ENCODE data around the gene MCEMP1. TPM values are rescaled to one million over a fixed set of nuclear protein-coding genes. Genes with fewer than 3 reads are reported as not detected.
A peak's percentile ranks its signal among the peaks of the same experiment; 100 is the strongest.

The MCEMP1 gene
- total RNA-seq, 1 donor from 2014 or later = 0.60 TPM

DNA sequence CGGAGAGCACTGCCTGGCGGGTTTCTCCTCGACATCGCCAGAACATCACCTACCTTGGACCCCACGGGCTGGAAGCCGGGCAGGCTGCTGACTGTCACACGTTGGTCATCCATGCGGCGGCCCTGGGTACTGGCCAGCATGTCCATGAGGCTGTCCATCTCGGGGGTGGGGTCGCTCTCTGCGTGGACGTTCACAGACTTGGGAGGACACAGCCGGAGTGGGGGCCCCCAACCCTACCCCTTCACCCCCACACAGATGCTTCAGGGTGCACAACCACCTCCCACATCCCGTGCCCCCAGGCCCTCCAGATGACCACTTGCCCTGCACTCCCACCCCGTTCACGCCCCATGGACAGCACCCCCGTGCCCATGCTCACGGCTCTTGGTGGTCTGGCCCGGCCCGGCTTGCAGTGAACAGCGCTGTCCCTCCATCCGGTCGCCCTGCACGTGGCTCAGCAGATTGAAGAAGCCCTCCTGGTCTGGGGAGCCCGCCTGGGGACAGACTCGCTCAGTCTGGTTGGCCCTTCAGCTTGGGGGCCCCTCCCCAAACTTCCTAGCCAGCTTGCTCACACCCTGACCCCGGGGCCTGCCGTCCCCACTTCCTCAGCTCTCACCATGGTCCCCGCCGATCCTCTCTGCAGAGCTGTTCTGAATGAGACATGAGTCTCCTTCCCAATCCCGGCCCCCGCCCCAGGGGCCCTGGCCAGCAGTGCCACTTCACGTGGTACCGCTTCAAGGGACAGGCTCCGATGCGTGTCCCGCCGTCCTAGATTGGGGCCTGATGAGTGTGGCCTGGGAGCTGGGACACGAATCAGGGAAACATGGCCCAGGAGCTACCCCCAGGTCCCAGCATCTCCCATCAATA, 44.3 kb upstream of the MCEMP1 start:
- TF ChIP-seq, protein P1, sequence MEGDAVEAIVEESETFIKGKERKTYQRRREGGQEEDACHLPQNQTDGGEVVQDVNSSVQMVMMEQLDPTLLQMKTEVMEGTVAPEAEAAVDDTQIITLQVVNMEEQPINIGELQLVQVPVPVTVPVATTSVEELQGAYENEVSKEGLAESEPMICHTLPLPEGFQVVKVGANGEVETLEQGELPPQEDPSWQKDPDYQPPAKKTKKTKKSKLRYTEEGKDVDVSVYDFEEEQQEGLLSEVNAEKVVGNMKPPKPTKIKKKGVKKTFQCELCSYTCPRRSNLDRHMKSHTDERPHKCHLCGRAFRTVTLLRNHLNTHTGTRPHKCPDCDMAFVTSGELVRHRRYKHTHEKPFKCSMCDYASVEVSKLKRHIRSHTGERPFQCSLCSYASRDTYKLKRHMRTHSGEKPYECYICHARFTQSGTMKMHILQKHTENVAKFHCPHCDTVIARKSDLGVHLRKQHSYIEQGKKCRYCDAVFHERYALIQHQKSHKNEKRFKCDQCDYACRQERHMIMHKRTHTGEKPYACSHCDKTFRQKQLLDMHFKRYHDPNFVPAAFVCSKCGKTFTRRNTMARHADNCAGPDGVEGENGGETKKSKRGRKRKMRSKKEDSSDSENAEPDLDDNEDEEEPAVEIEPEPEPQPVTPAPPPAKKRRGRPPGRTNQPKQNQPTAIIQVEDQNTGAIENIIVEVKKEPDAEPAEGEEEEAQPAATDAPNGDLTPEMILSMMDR (IDR thresholded peaks at IDR 0.05; ENCODE audit: borderline replicate concordance) = no peak
- H3K9me3 ChIP-seq (replicated peaks) = no peaks in the 10 kb centered on the region
- H3K27me3 ChIP-seq (ENCODE audit: low read depth) = peaks cover 19% of the 10 kb centered on the region
- no peak overlapping the region for H3K27ac ChIP-seq (replicated peaks)
- intact Hi-C loops (cut with micrococcal nuclease) = no loop called here
- no peak overlapping the region for H3K4me3 ChIP-seq
- H3K4me1 ChIP-seq = peaks cover 60% of the 10 kb centered on the region
- peaks cover 14% of the 10 kb centered on the region for H3K36me3 ChIP-seq
- no peak for DNase-seq

DNA sequence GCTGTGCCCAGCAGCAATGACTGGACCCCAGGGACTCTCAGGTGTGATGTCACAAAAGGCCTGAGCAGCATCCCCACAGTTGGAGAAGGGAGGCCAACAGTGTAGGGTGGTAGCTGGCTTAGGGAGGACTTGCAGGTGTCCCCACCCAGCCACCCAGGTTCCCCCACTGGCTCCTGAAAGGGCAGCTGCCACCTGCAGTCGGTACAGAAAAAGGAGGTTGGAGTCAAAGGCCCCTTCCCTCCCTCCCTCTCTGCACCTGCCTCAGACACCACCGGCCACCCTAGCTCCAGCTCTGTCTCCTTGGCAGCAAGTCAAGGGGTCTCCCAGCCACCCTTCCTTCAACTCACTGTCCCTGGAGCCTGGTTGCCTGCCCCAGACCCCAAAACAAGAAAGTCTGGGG, 43.2 kb upstream of the MCEMP1 start, which contains the start of gene PCP2:
Gene PCP2 (minus strand): TSS at position 22 of the 400 bp plus-strand sequence. CDS start 262 bp downstream, outside the sequence.
- no peak for DNase-seq
- Histone ChIP-seq H3K9me3 (replicated peaks) (no peaks in the 10 kb centered on the region), H3K36me3 (peaks cover 14% of the 10 kb centered on the region), H3K27ac (replicated peaks) (no peak within 1 kb of the TSS), H3K4me3 (no peak within 1 kb of the TSS), H3K27me3 (ENCODE audit: low read depth) (peaks cover 30% of the 10 kb centered on the region), H3K4me1 (peaks cover 49% of the 10 kb centered on the region)
- intact Hi-C loops (cut with micrococcal nuclease) = no loop called here
- TF ChIP-seq, protein P1 (IDR thresholded peaks at IDR 0.05; ENCODE audit: borderline replicate concordance) = no peak

DNA sequence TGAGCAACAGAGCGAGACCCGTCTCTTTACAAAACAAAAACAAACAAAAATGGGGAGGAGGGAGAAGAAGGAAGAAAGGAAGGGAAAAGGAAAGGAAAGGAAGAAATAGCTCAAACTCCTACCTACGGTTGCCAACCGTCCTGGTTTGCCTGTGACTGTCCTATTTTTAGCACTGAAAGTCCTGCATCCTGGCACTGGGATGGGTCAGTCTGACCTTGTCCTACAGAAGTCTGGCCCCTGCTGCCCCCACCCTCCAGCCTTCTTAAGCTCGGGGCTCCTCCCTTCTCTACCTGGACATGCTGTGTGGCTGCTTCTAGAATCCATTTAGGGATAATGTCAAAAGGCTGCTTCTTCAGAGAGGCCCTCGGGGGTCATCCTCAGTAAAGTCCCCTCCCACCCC, 41.2 kb upstream of the MCEMP1 start:
- peaks cover 14% of the 10 kb centered on the region for H3K36me3 ChIP-seq
- H3K27ac ChIP-seq (replicated peaks) = no peak overlapping the region
- intact Hi-C loops (cut with micrococcal nuclease) = no loop called here
- no peaks in the 10 kb centered on the region for H3K9me3 ChIP-seq (replicated peaks)
- peaks cover 36% of the 10 kb centered on the region for H3K27me3 ChIP-seq (ENCODE audit: low read depth)
- DNase-seq = no peak
- H3K4me1 ChIP-seq = peaks cover 34% of the 10 kb centered on the region
- TF ChIP-seq, protein P1 (IDR thresholded peaks at IDR 0.05; ENCODE audit: borderline replicate concordance) = no peak
- H3K4me3 ChIP-seq = peak overlapping the region; percentile 4

DNA sequence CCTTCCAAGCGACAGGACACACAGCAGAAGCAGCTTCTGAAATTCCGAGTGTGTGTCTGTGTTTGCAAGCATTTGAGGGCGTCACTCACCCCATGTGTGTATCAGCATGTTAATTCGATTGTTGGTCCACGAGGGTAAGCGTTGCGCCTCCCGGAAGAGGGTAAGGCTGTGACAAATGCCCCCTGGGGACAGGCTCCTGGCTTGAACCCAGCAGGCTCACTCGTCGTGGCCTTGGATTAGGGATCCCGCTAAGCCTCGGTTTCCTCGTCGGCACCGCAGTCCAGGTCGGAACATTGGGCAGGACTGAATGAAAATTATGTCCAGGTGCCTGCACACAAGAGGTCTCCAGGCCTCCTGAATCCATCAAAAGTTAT, 40.6 kb upstream of the MCEMP1 start:
- Histone ChIP-seq H3K4me1 (peaks cover 27% of the 10 kb centered on the region), H3K27me3 (ENCODE audit: low read depth) (peaks cover 36% of the 10 kb centered on the region), H3K27ac (replicated peaks) (no peak overlapping the region), H3K9me3 (replicated peaks) (no peaks in the 10 kb centered on the region), H3K4me3 (peak overlapping the region; percentile 56), H3K36me3 (peaks cover 14% of the 10 kb centered on the region)
- intact Hi-C loops (cut with micrococcal nuclease) = no loop called here
- DNase-seq = no peak
- TF ChIP-seq, protein P1 (IDR thresholded peaks at IDR 0.05; ENCODE audit: borderline replicate concordance) = no peak

DNA sequence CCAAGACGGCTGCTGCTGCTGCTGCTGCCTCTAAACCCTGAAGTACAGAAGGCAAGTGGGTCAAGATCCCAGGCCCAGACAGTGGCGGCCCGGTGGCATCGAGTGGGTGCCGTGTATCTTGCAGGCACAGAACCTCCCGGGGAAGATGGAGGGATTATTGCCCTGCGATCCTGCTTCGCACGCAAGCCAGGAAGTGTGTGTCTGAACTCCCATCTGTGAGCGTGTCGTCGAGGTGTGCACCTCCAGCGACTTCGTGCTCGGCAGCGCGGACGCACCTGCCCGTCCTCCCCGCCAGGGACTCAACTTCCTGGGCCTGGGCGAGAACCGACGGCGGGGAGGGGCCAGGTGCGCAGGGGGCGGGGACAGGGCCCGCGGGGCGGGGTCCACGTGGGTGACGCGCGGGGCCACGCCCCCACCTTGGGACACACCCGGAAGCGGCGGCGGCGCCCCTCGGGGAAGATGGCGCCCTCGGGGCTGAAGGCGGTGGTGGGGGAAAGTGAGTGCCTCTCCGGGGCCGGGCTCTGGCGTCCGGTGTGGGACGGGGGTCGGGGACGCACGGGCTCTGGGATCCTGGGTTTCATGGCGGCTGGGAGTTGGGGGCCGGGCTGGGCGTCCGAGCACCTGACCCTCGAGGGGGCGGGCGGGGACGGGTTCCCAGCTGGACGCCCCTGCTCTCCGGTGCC, 40.1 kb upstream of the MCEMP1 start, which contains the start of gene STXBP2:
Gene STXBP2 (plus strand): TSS at position 420 of the 683 bp plus-strand sequence. CDS start 40 bp downstream, at position 460.
- Histone ChIP-seq H3K36me3 (peaks cover 11% of the 10 kb centered on the region), H3K4me1 (peaks cover 27% of the 10 kb centered on the region), H3K4me3 (peak within 1 kb of the TSS; percentile 56), H3K27ac (replicated peaks) (peak within 1 kb of the TSS; percentile 52), H3K9me3 (replicated peaks) (no peaks in the 10 kb centered on the region), H3K27me3 (ENCODE audit: low read depth) (peaks cover 36% of the 10 kb centered on the region)
- TF ChIP-seq, protein P1 (IDR thresholded peaks at IDR 0.05; ENCODE audit: borderline replicate concordance) = no peak
- DNase-seq = peak; percentile 58
- intact Hi-C loops (cut with micrococcal nuclease) = no loop called here
